ENCODE measurements around the gene RSPO3. TPM values are rescaled to one million over a fixed set of nuclear protein-coding genes. Genes with fewer than 3 reads are reported as not detected.

Gene RSPO3
- total RNA-seq, 2 donors from 2014 or later = 2.3 to 6.2 TPM

DNA sequence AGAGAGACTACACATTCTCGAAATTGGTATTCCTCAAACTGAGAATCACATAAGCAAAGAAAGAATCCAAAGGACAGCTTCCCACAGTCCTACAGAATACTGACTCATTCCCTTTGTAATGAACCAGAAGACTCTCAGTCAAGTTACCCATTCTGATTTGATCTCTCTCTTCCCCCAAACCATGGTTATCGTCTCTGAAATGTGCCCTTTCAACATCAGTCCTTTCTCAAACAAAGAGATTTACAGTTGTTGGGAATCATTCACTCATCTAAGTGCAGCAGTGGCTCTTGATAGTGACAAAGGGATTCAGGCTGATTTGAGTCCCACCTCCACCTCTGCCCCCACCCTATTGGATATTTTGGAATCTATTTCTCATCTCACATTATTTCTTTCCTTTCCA, 15.0 kb upstream of the RSPO3 start:
- ATAC-seq = no peak
- intact Hi-C loops (cut with DNase I, micrococcal nuclease) = no loop called here

GRCh38 chr6:127107916-127108315, 10.6 kb upstream of the RSPO3 start:
- no peak for ATAC-seq

More for the DNA sequence above, 15.0 kb upstream of the RSPO3 start:
- DNase-seq = no peak

DNA sequence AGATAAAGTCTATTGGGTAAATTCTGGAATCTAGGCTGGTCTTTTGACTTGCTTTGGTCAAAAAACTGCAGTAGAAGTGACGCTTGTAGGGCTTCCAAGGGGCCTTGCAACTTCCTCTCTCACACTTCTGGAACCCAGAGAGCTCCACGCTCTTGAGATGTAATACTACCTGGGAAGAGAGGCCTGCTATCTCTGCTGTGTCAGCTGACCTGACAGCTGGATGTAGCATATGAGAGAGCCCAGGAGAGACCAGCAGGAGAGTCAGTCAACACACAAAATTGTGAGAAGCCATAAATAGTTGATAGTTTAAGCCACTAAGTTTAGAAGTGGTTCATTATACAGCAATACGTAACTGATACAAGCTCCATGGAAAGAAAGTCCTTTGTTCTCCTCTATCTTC, 7.8 kb upstream of the RSPO3 start:
- ATAC-seq = no peak
- DNase-seq = no peak
- intact Hi-C loops (cut with DNase I, micrococcal nuclease) = no loop called here

More at GRCh38 chr6:127107916-127108315, 10.6 kb upstream of the RSPO3 start:
- no peak for DNase-seq
- intact Hi-C loops (cut with DNase I, micrococcal nuclease) = no loop called here

DNA sequence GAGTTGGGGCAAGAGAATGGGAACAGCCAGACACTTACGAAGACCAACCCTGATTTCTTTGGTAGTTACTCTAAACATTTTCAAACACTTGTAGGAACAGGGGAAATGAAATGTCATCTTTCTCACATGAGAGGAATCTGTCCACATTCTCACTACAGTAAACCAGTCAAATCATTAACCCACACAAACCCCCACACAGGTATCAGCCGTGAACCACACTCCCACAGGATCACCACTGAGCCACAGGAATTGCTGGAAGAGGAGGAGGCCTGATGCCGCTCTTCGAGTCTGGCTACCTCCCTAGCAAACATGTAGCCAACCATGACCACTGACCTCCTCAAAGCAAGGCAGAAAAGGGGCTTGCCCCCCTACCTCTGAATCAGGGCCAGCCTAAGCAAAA, 6.9 kb upstream of the RSPO3 start:
- DNase-seq (no peak), ATAC-seq (no peak)
- intact Hi-C loops (cut with DNase I, micrococcal nuclease) = no loop called here

DNA sequence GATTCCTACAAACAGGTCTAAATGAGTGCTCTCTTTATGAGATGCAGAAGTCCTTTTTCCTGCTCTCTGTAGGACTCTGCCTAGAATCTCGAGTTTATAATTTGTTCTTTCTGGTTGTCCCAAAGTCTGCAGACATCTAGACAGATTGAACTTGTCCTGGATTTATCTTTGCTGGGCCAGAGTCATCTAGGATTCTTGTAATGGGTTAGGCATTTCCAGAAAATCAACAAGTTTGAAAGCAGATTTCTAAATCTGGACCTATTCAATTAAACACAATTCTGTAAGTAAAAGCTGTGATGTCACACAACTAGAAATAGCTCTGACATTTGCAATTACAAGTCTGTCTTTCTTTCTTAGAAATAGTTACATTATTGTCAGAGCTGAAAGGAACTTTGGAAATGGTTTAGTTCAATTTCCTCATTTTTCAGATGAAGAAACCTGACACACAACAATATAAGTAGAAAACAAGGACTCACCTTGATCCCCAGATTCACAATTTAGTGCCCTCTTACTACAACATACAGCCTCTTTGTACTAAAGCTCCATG, 4.2 kb upstream of the RSPO3 start:
- intact Hi-C loops (cut with DNase I, micrococcal nuclease) = no loop called here
- no peak for DNase-seq
- no peak for ATAC-seq

GRCh38 chr6:127115084-127115655, 3.3 kb upstream of the RSPO3 start:
- intact Hi-C loops (cut with DNase I, micrococcal nuclease) = no loop called here

GRCh38 chr6:127115746-127116145, 2.7 kb upstream of the RSPO3 start:
- DNase-seq (no peak), ATAC-seq (no peak)
- intact Hi-C loops (cut with DNase I, micrococcal nuclease) = no loop called here

More at GRCh38 chr6:127115084-127115655, 3.3 kb upstream of the RSPO3 start:
- no peak for ATAC-seq
- DNase-seq = no peak

GRCh38 chr6:127117979-127118297, 533 bp upstream of the RSPO3 start:
- intact Hi-C loops (cut with DNase I, micrococcal nuclease) = no loop called here
- DNase-seq (no peak), ATAC-seq (no peak)

DNA sequence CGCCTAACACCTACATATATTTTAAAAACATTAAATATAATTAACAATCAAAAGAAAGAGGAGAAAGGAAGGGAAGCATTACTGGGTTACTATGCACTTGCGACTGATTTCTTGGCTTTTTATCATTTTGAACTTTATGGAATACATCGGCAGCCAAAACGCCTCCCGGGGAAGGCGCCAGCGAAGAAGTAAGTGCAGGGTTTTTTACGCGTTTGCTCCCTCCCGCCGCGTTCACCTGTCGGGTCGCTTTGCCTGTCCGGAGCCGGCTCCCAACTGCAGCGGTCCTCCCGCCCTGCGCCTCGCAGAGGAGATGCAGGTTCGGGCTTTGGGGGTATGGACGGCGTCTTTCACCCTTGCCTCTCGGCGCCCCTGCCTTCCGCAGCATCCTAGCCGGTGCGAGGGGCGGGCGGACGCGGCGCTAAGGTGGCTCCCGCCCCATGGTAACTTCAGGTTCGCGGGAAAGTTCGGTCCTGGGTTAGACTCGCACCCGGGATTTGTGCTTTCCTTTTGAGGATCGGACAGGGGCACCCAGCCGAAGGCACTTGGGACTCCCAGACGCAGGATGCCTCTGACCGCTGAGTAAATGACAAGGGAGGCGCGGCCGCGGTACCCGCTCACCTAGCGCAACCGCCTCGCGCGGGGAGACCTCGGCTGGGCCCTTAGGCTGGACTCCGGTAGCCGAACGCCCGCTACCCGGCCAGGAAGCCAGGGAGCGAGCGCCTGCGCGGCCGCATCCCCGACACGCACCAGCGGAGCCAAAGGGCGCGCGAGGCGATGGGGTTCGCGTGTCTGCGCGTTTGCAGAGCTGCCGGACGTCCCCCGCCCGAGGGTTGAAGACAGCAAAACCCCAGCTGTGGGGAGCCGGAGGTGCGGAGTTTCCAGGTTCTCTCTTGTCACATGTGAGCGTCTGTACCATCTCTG, 891 bp downstream of the RSPO3 start:
- ATAC-seq (no peak), DNase-seq (peak in 1 of 2 donors; percentile 8)
- intact Hi-C loops (cut with DNase I, micrococcal nuclease) = loop anchor here in 1 of 2 donors (10.0 kb wide), 1 partner anchor 315 kb away; no protein-coding TSS in a partner anchor

- intact Hi-C loops (cut with DNase I, micrococcal nuclease) = loop anchor here in 1 of 2 donors (10.0 kb wide), 1 partner anchor 315 kb away; no protein-coding TSS in a partner anchor
- ATAC-seq (no peak), DNase-seq (peak in 1 of 2 donors; percentile 3)
These were observed 1.7 kb downstream of the RSPO3 start for GRCh38 chr6:127120023-127120786.

DNA sequence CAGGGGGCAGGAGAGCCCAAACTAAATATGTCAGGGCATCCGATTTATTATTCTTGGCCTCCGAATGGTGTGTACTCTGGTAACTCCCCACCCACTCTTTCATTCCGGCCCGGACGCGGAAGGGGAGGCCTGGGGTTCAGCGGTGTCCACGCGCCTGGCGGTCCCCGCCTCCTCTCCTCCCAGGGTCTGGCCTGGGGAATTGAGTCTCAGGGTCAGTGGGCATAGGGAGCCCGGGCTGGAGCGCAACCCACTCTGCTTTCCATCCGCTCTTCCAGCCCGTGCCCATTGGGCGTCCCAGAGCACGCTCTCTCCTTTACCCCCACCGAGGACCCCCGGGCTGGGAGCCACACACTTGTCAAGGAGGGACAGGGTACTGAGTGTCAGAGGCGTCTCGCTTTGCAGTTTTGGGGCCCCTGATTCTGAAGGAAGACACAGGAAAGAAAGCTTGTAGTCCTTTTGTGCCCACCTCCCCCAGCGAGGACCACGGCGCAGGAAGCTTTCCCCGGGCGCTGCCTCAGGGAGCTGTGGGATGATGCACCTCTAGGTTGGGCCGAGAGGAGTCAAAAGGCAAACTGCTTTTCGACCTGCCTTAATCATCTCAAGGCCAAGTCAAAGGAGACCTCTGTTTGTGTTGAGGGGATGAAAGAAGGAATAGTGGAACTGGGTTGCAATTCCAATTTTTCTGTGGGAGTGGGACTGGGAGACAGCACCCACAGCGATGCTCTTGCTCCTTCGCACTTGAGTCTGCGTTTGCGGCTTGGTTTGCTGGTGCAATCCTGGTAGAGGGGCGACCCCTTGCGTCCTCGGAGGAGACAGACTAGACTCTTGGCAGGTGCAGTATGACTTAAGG, 2.5 kb downstream of the RSPO3 start:
- intact Hi-C loops (cut with DNase I, micrococcal nuclease) = loop anchor here in 1 of 2 donors (10.0 kb wide), 1 partner anchor 316 kb away; no protein-coding TSS in a partner anchor
- peak; percentile 62 to 67 for DNase-seq
- ATAC-seq = peak; percentile 75

DNA sequence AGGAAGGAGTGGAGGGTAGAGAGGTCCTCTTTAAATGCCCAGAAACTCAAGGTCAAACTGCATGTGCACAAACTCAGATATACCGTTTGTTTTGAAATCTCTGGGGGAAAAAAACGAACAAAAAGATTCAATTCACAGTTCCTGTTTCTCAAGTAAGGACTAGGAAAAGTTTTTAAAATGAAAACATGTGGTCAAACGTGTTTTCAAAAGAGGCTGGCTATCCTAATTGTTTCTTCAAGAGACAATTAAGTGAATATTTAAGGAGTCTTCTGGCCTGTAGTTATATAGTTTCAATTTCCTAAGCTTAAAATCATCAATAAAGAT, 3.1 kb downstream of the RSPO3 start:
- DNase-seq (no peak), ATAC-seq (no peak)
- intact Hi-C loops (cut with DNase I, micrococcal nuclease) = loop anchor here in 1 of 2 donors (10.0 kb wide), 1 partner anchor 317 kb away; no protein-coding TSS in a partner anchor

GRCh38 chr6:127124172-127124571, 5.7 kb downstream of the RSPO3 start:
- intact Hi-C loops (cut with DNase I, micrococcal nuclease) = loop anchor here in 1 of 2 donors (10.0 kb wide), 1 partner anchor 319 kb away; no protein-coding TSS in a partner anchor
- DNase-seq (no peak), ATAC-seq (no peak)

GRCh38 chr6:127124680-127125079, 6.2 kb downstream of the RSPO3 start:
- intact Hi-C loops (cut with DNase I, micrococcal nuclease) = loop anchor here in 1 of 2 donors (10.0 kb wide), 1 partner anchor 320 kb away; no protein-coding TSS in a partner anchor
- ATAC-seq = no peak

DNA sequence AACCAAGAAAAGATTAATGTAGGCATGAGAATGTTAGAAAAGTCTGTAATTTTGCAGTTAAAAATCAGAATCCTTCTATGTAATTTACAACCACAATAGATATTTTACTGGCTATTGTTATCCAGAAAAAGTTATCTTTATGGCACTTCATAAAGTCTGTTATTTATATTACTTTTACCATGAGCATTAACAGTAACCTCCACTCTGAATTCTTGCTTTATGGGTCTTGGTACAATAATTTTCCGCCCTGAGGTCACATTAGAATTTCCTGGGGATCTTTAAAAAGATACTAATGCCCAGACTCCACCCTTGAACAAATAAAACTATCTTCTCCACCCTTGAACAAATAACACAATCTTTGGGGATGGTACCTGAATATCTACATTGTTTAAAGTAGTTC, 9.6 kb downstream of the RSPO3 start:
- no peak for DNase-seq
- intact Hi-C loops (cut with DNase I, micrococcal nuclease) = loop anchor here in 1 of 2 donors (10.0 kb wide), 1 partner anchor 323 kb away; no protein-coding TSS in a partner anchor
- ATAC-seq = no peak

More at GRCh38 chr6:127124680-127125079, 6.2 kb downstream of the RSPO3 start:
- no peak for DNase-seq

- intact Hi-C loops (cut with DNase I, micrococcal nuclease) = loop anchor here in 1 of 2 donors (10.0 kb wide), 1 partner anchor 324 kb away; no protein-coding TSS in a partner anchor
- no peak for ATAC-seq
- DNase-seq = no peak
These were observed 10.8 kb downstream of the RSPO3 start for GRCh38 chr6:127129251-127129650.

- DNase-seq (no peak), ATAC-seq (no peak)
- intact Hi-C loops (cut with DNase I, micrococcal nuclease) = no loop called here
These were observed 12.8 kb downstream of the RSPO3 start for GRCh38 chr6:127131275-127131674.

DNA sequence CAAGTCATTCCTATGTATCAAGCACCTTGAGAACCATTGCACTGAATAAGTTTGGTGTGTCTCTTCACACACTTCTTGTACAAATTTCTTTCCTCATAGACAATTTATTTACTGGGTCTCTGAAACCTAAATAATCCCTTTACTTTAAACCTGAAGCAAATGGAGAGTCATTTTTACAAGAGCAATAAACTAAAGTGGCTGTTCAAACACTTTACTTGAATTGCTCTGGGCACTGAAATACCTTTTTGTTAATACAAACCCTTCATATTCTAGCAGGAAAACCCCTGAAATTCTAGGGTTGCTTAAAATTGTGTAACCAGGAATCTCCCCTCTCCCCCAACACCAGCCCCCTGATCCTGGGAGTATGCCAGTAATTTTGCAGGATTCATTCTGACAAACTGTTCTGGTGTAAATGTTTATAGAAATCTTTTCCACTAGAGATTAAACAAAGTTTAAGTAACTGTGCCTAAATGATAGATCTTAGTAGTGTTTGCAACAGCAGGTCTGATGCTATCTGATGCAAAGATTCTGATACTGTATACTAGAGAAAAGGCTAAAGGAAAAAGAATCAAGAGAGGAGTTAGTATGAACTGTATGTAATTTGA, 13.4 kb downstream of the RSPO3 start:
- DNase-seq = no peak
- intact Hi-C loops (cut with DNase I, micrococcal nuclease) = no loop called here
- ATAC-seq = no peak
